ENCODE measurements around the gene MUSTN1. TPM values are rescaled to one million over a fixed set of nuclear protein-coding genes. Genes with fewer than 3 reads are reported as not detected.

The MUSTN1 gene
- total RNA-seq, 2 experiments from 2014 or later = 0.28 to 1.7 TPM

DNA sequence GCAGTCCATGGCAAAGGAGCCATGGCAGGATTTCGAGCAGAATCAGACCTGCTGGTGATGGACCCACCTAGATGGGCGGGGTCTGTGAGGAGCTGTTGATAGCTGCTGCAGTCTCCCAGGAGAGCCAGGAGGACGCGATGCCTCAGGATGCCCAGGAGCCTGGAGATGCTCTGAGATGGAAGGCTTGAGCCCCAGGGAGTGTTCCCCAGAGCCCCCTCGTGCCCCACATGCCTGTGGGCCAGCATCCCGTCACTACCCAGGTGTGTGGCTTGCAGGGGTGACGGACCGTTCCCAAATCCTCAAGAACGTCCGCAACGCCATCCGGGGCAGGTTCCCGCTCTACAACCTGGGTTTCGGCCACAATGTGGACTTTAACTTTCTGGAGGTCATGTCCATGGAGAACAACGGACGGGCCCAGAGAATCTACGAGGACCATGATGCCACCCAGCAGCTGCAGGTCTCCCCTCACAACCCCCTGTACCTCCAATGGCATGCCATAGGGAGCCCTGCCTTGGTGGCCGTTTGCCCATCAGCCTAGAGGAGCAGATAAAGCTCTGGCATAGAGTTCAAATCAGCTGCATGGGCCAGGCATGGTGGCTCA is 50.7 kb downstream of the MUSTN1 start:
- no peak for DNase-seq (ENCODE audit: low spot score)
- H3K36me3 ChIP-seq (ENCODE audit: insufficient read depth, low read length) = no peaks in the 10 kb centered on the region
- CTCF ChIA-PET (ENCODE audit: unreplicated experiment) = no interaction called here

DNA sequence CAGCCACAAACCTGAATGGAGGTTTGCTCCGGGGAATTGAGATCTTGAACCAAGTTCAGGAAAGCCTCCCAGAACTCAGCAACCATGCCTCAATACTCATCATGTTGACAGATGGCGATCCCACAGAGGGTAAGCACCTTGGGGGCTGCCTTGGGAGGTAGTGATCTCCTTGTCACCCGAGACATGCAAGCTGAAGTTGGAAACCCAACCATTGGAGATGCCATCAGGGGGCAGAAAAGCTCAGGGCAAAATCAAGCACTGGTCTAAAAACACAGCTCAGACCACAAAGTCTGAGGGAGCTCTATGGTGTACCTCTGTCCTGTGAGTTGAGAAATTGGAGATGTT is 51.6 kb downstream of the MUSTN1 start:
- intact Hi-C loops (cut with micrococcal nuclease; ENCODE audit: unreplicated experiment) = no loop called here
- no peaks in the 10 kb centered on the region for H3K9me3 ChIP-seq (ENCODE audit: low read length)
- CTCF ChIA-PET (ENCODE audit: unreplicated experiment) = interaction anchor here (0.6 to 1.0 kb wide), 2 partner anchors 18 to 263 kb away, joined by 3 to 4 read pairs; partner anchors contain the start of gene SFMBT1
- DNase-seq (ENCODE audit: low spot score) = no peak
- no peaks in the 10 kb centered on the region for H3K36me3 ChIP-seq (ENCODE audit: insufficient read depth, low read length)
- no peaks in the 10 kb centered on the region for H3K9me2 ChIP-seq (ENCODE audit: insufficient read depth, low read length)
- POLR2A ChIA-PET = no interaction called here
- H2AFZ ChIP-seq (ENCODE audit: low read length) = no peak overlapping the region
- no peak overlapping the region for H3K4me3 ChIP-seq (ENCODE audit: low read depth, low read length, poor library complexity, severe bottlenecking)
- peaks cover 5% of the 10 kb centered on the region for H3K4me1 ChIP-seq (ENCODE audit: insufficient read depth, low read length, poor library complexity, severe bottlenecking)
- TF ChIP-seq EZH2phosphoT487 (IDR thresholded peaks at IDR 0.05; ENCODE audit: borderline replicate concordance, low read depth, low read length) (no peak), CTCF (conservative IDR thresholded peaks at IDR 0.05; ENCODE audit: low read length) (no peak)
- H3K27ac ChIP-seq (ENCODE audit: low read depth, low read length, poor library complexity, severe bottlenecking) = no peak overlapping the region
- no TSS peak for BruUV-seq (replicated peaks)
- H3K79me2 ChIP-seq (ENCODE audit: insufficient read depth, low read depth, low read length) = no peaks in the 10 kb centered on the region
- no peaks in the 10 kb centered on the region for H4K20me1 ChIP-seq (ENCODE audit: insufficient read depth, low read length)
- H3K4me2 ChIP-seq (ENCODE audit: low read length) = no peak overlapping the region

More for the DNA sequence above, 50.7 kb downstream of the MUSTN1 start:
- Histone ChIP-seq H2AFZ (ENCODE audit: low read length) (no peak overlapping the region), H3K4me2 (ENCODE audit: low read length) (no peak overlapping the region), H3K4me3 (ENCODE audit: low read depth, low read length, poor library complexity, severe bottlenecking) (no peak overlapping the region), H3K9me2 (ENCODE audit: insufficient read depth, low read length) (no peaks in the 10 kb centered on the region), H4K20me1 (ENCODE audit: insufficient read depth, low read length) (no peaks in the 10 kb centered on the region), H3K9me3 (ENCODE audit: low read length) (no peaks in the 10 kb centered on the region), H3K79me2 (ENCODE audit: insufficient read depth, low read depth, low read length) (no peaks in the 10 kb centered on the region), H3K27ac (ENCODE audit: low read depth, low read length, poor library complexity, severe bottlenecking) (no peak overlapping the region), H3K4me1 (ENCODE audit: insufficient read depth, low read length, poor library complexity, severe bottlenecking) (peaks cover 5% of the 10 kb centered on the region)
- intact Hi-C loops (cut with micrococcal nuclease; ENCODE audit: unreplicated experiment) = no loop called here
- no TSS peak for BruUV-seq (replicated peaks)
- POLR2A ChIA-PET = no interaction called here
- TF ChIP-seq CTCF (conservative IDR thresholded peaks at IDR 0.05; ENCODE audit: low read length) (no peak), EZH2phosphoT487 (IDR thresholded peaks at IDR 0.05; ENCODE audit: borderline replicate concordance, low read depth, low read length) (no peak)

Small RNA genes within 50 kb of the gene (microRNA-seq; reads per million reads assigned to microRNA genes)
- gene MIR8064 (ENCODE audit: borderline replicate concordance) = not detected

Small RNA genes within 50 kb of the gene (small RNA-seq; reads per million reads assigned to genes)
- gene MIR8064 (not detected), gene MUSTN1 (not detected)

Other genes with a start within 250 kb of the MUSTN1 start
- 67.2 and 75.7 TPM in 2 replicates for gene PBRM1, start 149.1 kb downstream of the MUSTN1 start, total RNA-seq (2014; rRNA removed; shearing (Covaris generic))
- gene PBRM1, start 149.1 kb downstream of the MUSTN1 start, total RNA-seq (2022) = 90.8 and 91.1 TPM in 2 replicates
- 220 and 232 TPM in 2 replicates for gene GNL3, start 149.0 kb downstream of the MUSTN1 start, total RNA-seq (2014; rRNA removed; shearing (Covaris generic))
- 147 and 182 TPM in 2 replicates for gene GNL3, start 149.0 kb downstream of the MUSTN1 start, total RNA-seq (2022)
- gene GLT8D1, start 129.2 kb downstream of the MUSTN1 start, total RNA-seq (2014; rRNA removed; shearing (Covaris generic)) = 35.6 and 39.6 TPM in 2 replicates
- 34.0 and 37.7 TPM in 2 replicates for gene GLT8D1, start 129.2 kb downstream of the MUSTN1 start, total RNA-seq (2022)
- gene SPCS1, start 128.9 kb downstream of the MUSTN1 start, total RNA-seq (2014; rRNA removed; shearing (Covaris generic)) = 46.6 and 58.1 TPM in 2 replicates
- 73.8 and 81.6 TPM in 2 replicates for gene SPCS1, start 128.9 kb downstream of the MUSTN1 start, total RNA-seq (2022)
- 27.6 and 38.6 TPM in 2 replicates for gene NEK4, start 64.1 kb downstream of the MUSTN1 start, total RNA-seq (2014; rRNA removed; shearing (Covaris generic))
- gene NEK4, start 64.1 kb downstream of the MUSTN1 start, total RNA-seq (2022) = 27.5 and 29.6 TPM in 2 replicates
- gene ITIH1, start 57.4 kb downstream of the MUSTN1 start, total RNA-seq (2014; rRNA removed; shearing (Covaris generic)) = not detected in 2 replicates
- not detected in 2 replicates for gene ITIH1, start 57.4 kb downstream of the MUSTN1 start, total RNA-seq (2022)
- not detected in 2 replicates for gene ITIH3, start 40.2 kb downstream of the MUSTN1 start, total RNA-seq (2014; rRNA removed; shearing (Covaris generic))
- gene ITIH3, start 40.2 kb downstream of the MUSTN1 start, total RNA-seq (2022) = not detected in 2 replicates
- 2.1 and 13.3 TPM in 2 replicates for gene ITIH4, start 4.3 kb downstream of the MUSTN1 start, total RNA-seq (2014; rRNA removed; shearing (Covaris generic))
- 2.2 and 4.6 TPM in 2 replicates for gene ITIH4, start 4.3 kb downstream of the MUSTN1 start, total RNA-seq (2022)
- 8.1 and 18.1 TPM in 2 replicates for gene STIMATE, start 62.5 kb upstream of the MUSTN1 start, total RNA-seq (2014; rRNA removed; shearing (Covaris generic))
- 19.0 and 24.6 TPM in 2 replicates for gene STIMATE, start 62.5 kb upstream of the MUSTN1 start, total RNA-seq (2022)
- 8.0 and 18.1 TPM in 2 replicates for gene SFMBT1, start 211.1 kb upstream of the MUSTN1 start, total RNA-seq (2014; rRNA removed; shearing (Covaris generic))
- 12.9 and 15.5 TPM in 2 replicates for gene SFMBT1, start 211.1 kb upstream of the MUSTN1 start, total RNA-seq (2022)

All from OCI-LY7 (cell line).